ENCODE measurements around the gene ABCB9.
A peak's percentile ranks its signal among the peaks of the same experiment; 100 is the strongest.

Gene ABCB9

GRCh38 chr12:122981587-122982476 is 15.6 kb upstream of the ABCB9 start:
- no peak for DNase-seq

- no peak for DNase-seq
Observed at GRCh38 chr12:122981036-122981471, 14.8 kb upstream of the ABCB9 start.

GRCh38 chr12:122980183-122981035 is 14.1 kb upstream of the ABCB9 start, which contains the start of gene ARL6IP4:
TSS of gene ARL6IP4 (plus strand) at chr12:122980681. CDS start at chr12:122981140, 459 bp downstream.
- DNase-seq = peak; percentile 37 to 71 (median 43)

GRCh38 chr12:122979908-122980182 is 13.6 kb upstream of the ABCB9 start:
- no peak for DNase-seq

GRCh38 chr12:122979001-122979907 is 13.0 kb upstream of the ABCB9 start:
- no peak for DNase-seq

- no peak for DNase-seq
Observed at GRCh38 chr12:122978507-122978955, 12.3 kb upstream of the ABCB9 start.

- DNase-seq = no peak
Observed at GRCh38 chr12:122977655-122978392, 11.6 kb upstream of the ABCB9 start.

- no peak for DNase-seq
Observed at GRCh38 chr12:122977153-122977552, 10.9 kb upstream of the ABCB9 start.

- no peak for DNase-seq
Observed at GRCh38 chr12:122976648-122976975, 10.3 kb upstream of the ABCB9 start.

GRCh38 chr12:122975790-122976647 is 9.8 kb upstream of the ABCB9 start:
- DNase-seq = no peak

GRCh38 chr12:122974892-122975789 is 8.9 kb upstream of the ABCB9 start, which contains the start of gene OGFOD2:
TSS of gene OGFOD2 (plus strand) at chr12:122975244. CDS start at chr12:122975252, 8 bp downstream.
- peak; percentile 83 to 95 (median 90) for DNase-seq

- DNase-seq = peak; percentile 95 to 99 (median 97)
Observed at GRCh38 chr12:122974274-122974891, 8.1 kb upstream of the ABCB9 start.

GRCh38 chr12:122969676-122970075 is 3.4 kb upstream of the ABCB9 start:
- DNase-seq = no peak

- no peak for DNase-seq
Observed at GRCh38 chr12:122968104-122968503, 1.8 kb upstream of the ABCB9 start.

GRCh38 chr12:122966743-122967550 is 684 bp upstream of the ABCB9 start:
- DNase-seq = no peak

GRCh38 chr12:122965321-122965751 is 927 bp downstream of the ABCB9 start:
- no peak for DNase-seq

- no peak for DNase-seq
Observed at GRCh38 chr12:122964439-122965257, 1.6 kb downstream of the ABCB9 start.
